ENCODE measurements around the gene RPL41. TPM values are rescaled to one million over a fixed set of nuclear protein-coding genes. Genes with fewer than 3 reads are reported as not detected.

RPL41 gene
- total and polyA plus RNA-seq, 9 of the 15 experiments (the other 6 are each of a cell fraction or from before 2014, with no cell fraction given) = 3,403 to 11,276 (median 5,604) TPM

DNA sequence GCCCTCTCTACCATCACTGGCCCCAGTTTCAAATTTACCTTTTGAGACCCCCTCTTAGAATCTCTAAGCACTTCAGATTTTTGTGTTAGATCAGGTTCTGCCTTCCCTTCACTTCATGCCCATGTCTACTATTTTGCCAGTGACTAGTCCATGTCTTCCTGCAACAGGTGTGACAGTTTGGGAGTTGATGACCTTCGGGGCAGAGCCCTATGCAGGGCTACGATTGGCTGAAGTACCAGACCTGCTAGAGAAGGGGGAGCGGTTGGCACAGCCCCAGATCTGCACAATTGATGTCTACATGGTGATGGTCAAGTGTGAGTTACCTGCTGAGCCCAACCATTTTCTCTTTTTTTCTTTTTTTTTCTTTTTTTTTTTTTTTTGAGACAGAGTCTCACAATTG lies 17.8 kb upstream of the RPL41 start:
- WGBS (ENCODE audit: insufficient coverage, low coverage, missing lambda C conversion rate) = 33% methylated on average over 3 of the region's 3 CpGs
- ChIA-PET POLR2A (interaction anchor here (0.6 kb wide), 1 partner anchor 14 kb away, joined by 3 read pairs; no protein-coding TSS in a partner anchor), CTCF (ENCODE audit: low intra/inter-chr PET ratio) (no interaction called here)
- no peaks in the 10 kb centered on the region for H3K36me3 ChIP-seq (ENCODE audit: control insufficient read depth, insufficient read depth, low read length)
- intact Hi-C loops (cut with micrococcal nuclease) = no loop called here
- in situ Hi-C loops (cut with MboI) = no loop called here
- H2AFZ ChIP-seq (ENCODE audit: low read depth, low read length) = no peak overlapping the region
- DNase-seq (ENCODE audit: extremely low read depth in 1 of 4, low spot score in 3 of 4) (peak in 1 of 4 experiments; percentile 9), ATAC-seq (no peak), FAIRE-seq (no peak)
- no peaks in the 10 kb centered on the region for H3K9me3 ChIP-seq (replicated peaks; ENCODE audit: control insufficient read depth, insufficient read depth, low read depth, low read length)
- no peak overlapping the region for H3K4me3 ChIP-seq
- H3K4me1 ChIP-seq (replicated peaks in 1 of 2; ENCODE audit: control insufficient read depth in 2 of 2, insufficient read depth in 2 of 2, low read length in 2 of 2) = peaks cover 3 to 8% of the 10 kb centered on the region in 2 experiments; a peak in 4 of 5 replicates
- no peak overlapping the region for H3K9ac ChIP-seq (ENCODE audit: insufficient read depth in 1 of 2, low read depth in 2 of 2, low read length in 2 of 2)
- H3K9me1 ChIP-seq (ENCODE audit: control insufficient read depth, insufficient read depth, low read length) = no peaks in the 10 kb centered on the region
- H3K4me2 ChIP-seq (ENCODE audit: insufficient read depth, low read length) = no peak overlapping the region
- BruUV-seq (replicated peaks) = no TSS peak
- H3K27ac ChIP-seq (ENCODE audit: extremely low read depth, low read depth, low read length) = no peak overlapping the region
- TF ChIP-seq SIN3A (IDR thresholded peaks at IDR 0.05; ENCODE audit: borderline replicate concordance in 2 of 2, control insufficient read depth in 1 of 2, low read depth in 2 of 2, low read length in 2 of 2) (no peak), KLF13 (tag; IDR thresholded peaks at IDR 0.05; ENCODE audit: borderline replicate concordance, low read depth) (no peak)
- peaks cover 0 to 6% of the 10 kb centered on the region in 2 experiments; a peak in 1 of 5 replicates for H3K27me3 ChIP-seq (ENCODE audit: control insufficient read depth in 2 of 2, insufficient read depth in 2 of 2, low read length in 2 of 2)
- H3K79me2 ChIP-seq (ENCODE audit: control insufficient read depth, insufficient read depth, low read length) = no peaks in the 10 kb centered on the region; the same call in 1 of the 3 replicates
- H4K20me1 ChIP-seq (replicated peaks; ENCODE audit: control insufficient read depth, insufficient read depth, low read length) = no peaks in the 10 kb centered on the region

DNA sequence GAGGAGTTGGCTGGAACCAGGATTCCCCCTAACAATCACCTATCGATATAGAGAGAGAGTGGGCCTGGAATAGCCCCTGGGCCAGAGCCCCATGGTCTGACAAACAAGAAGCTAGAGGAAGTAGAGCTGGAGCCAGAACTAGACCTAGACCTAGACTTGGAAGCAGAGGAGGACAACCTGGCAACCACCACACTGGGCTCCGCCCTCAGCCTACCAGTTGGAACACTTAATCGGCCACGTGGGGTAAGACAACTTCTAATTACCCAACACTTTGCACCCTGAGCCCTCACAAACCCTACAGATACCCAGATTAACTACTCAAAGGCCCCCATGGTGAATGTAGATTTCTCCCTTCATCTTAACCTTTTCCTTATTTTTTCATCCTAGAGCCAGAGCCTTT lies 16.6 kb upstream of the RPL41 start:
- H4K20me1 ChIP-seq (replicated peaks; ENCODE audit: control insufficient read depth, insufficient read depth, low read length) = no peaks in the 10 kb centered on the region
- in situ Hi-C loops (cut with MboI) (no loop called here), intact Hi-C loops (cut with micrococcal nuclease) (no loop called here)
- no peak overlapping the region for H2AFZ ChIP-seq (ENCODE audit: low read depth, low read length)
- H3K4me3 ChIP-seq = no peak overlapping the region
- DNase-seq (ENCODE audit: extremely low read depth in 1 of 4, low spot score in 3 of 4) (no peak), ATAC-seq (no peak), FAIRE-seq (no peak)
- peaks cover 9% of the 10 kb centered on the region for H3K79me2 ChIP-seq (ENCODE audit: control insufficient read depth, insufficient read depth, low read length)
- H3K9ac ChIP-seq (ENCODE audit: insufficient read depth in 1 of 2, low read depth in 2 of 2, low read length in 2 of 2) = no peak overlapping the region
- no peaks in the 10 kb centered on the region for H3K27me3 ChIP-seq (ENCODE audit: control insufficient read depth in 2 of 2, insufficient read depth in 2 of 2, low read length in 2 of 2)
- peaks cover 8 to 12% of the 10 kb centered on the region in 2 experiments for H3K4me1 ChIP-seq (replicated peaks in 1 of 2; ENCODE audit: control insufficient read depth in 2 of 2, insufficient read depth in 2 of 2, low read length in 2 of 2)
- no peak overlapping the region for H3K4me2 ChIP-seq (ENCODE audit: insufficient read depth, low read length)
- ChIA-PET CTCF (ENCODE audit: low intra/inter-chr PET ratio) (no interaction called here), POLR2A (no interaction called here)
- 76% methylated on average over 4 of the region's 4 CpGs for WGBS (ENCODE audit: insufficient coverage, low coverage, missing lambda C conversion rate)
- no peaks in the 10 kb centered on the region for H3K9me1 ChIP-seq (ENCODE audit: control insufficient read depth, insufficient read depth, low read length)
- no peaks in the 10 kb centered on the region for H3K9me3 ChIP-seq (replicated peaks; ENCODE audit: control insufficient read depth, insufficient read depth, low read depth, low read length)
- H3K27ac ChIP-seq (ENCODE audit: extremely low read depth, low read depth, low read length) = no peak overlapping the region
- no TSS peak for BruUV-seq (replicated peaks)
- no peaks in the 10 kb centered on the region; the same call in 2 of the 3 replicates for H3K36me3 ChIP-seq (ENCODE audit: control insufficient read depth, insufficient read depth, low read length)
- TF ChIP-seq ZEB2 (IDR thresholded peaks at IDR 0.05) (no peak), TEAD1 (CRISPR knock-in tag; IDR thresholded peaks at IDR 0.05) (no peak), HDAC6 (IDR thresholded peaks at IDR 0.05; ENCODE audit: low read depth, low read length) (no peak), C11orf30 (IDR thresholded peaks at IDR 0.05; ENCODE audit: low read depth) (no peak), TCFL5 (CRISPR knock-in tag; conservative IDR thresholded peaks at IDR 0.05) (no peak), SRSF9 (IDR thresholded peaks at IDR 0.05; ENCODE audit: borderline replicate concordance, low read depth, low read length) (no peak), MED1 (CRISPR knock-in tag; IDR thresholded peaks at IDR 0.05; ENCODE audit: borderline replicate concordance) (no peak), YBX1 (IDR thresholded peaks at IDR 0.05) (no peak), KDM5B (IDR thresholded peaks at IDR 0.05; ENCODE audit: insufficient replicate concordance, low read depth, low read length) (no peak), ILF3 (IDR thresholded peaks at IDR 0.05; ENCODE audit: borderline replicate concordance) (no peak), FOXJ2 (tag; IDR thresholded peaks at IDR 0.05) (no peak), ZBTB7A (IDR thresholded peaks at IDR 0.05; ENCODE audit: borderline replicate concordance, control insufficient read depth, low read depth, low read length) (no peak)
- TF ChIP-seq, protein P1, sequence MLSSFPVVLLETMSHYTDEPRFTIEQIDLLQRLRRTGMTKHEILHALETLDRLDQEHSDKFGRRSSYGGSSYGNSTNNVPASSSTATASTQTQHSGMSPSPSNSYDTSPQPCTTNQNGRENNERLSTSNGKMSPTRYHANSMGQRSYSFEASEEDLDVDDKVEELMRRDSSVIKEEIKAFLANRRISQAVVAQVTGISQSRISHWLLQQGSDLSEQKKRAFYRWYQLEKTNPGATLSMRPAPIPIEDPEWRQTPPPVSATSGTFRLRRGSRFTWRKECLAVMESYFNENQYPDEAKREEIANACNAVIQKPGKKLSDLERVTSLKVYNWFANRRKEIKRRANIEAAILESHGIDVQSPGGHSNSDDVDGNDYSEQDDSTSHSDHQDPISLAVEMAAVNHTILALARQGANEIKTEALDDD (IDR thresholded peaks at IDR 0.05) = no peak

Measured in K562 (cell line).